HG02943 (cell line): Measurements from ENCODE around the gene CACNB4.
"Not testable (repeated sequence)": the region's sequence is repeated elsewhere in the genome, so short reads cannot be mapped to it uniquely, and the experiment has no call there.

ENCODE experiments used
- ATAC-seq: cut with Tn5 transposase; IDR thresholded peaks from one replicate; pipeline ENCODE4 v1.9.1; 2021; ENCODE audit warnings: mild to moderate bottlenecking, low read depth, moderate library complexity; ENCODE audit not compliant: unreplicated experiment

The CACNB4 gene

GRCh38 chr2:151918308-151918707 lies 180.5 kb downstream of the CACNB4 start:
- no peak for ATAC-seq

GRCh38 chr2:151916632-151917031 lies 182.2 kb downstream of the CACNB4 start:
- no peak for ATAC-seq

- ATAC-seq: not testable (repeated sequence)
These were observed 183.2 kb downstream of the CACNB4 start for GRCh38 chr2:151915629-151916025.

GRCh38 chr2:151914989-151915628 lies 183.7 kb downstream of the CACNB4 start:
- ATAC-seq: no peak

GRCh38 chr2:151908204-151908882 lies 190.5 kb downstream of the CACNB4 start:
- ATAC-seq: no peak

GRCh38 chr2:151907286-151908203 lies 191.3 kb downstream of the CACNB4 start:
- ATAC-seq: no peak

- ATAC-seq: no peak
These were observed 192.2 kb downstream of the CACNB4 start for GRCh38 chr2:151906633-151906998.

- ATAC-seq: no peak
These were observed 192.7 kb downstream of the CACNB4 start for GRCh38 chr2:151905963-151906632.

- no peak for ATAC-seq
These were observed 194.0 kb downstream of the CACNB4 start for GRCh38 chr2:151904807-151905206.

- ATAC-seq: no peak
These were observed 194.8 kb downstream of the CACNB4 start for GRCh38 chr2:151904021-151904420.

- no peak for ATAC-seq
These were observed 196.0 kb downstream of the CACNB4 start for GRCh38 chr2:151902829-151903228.

- ATAC-seq: no peak
These were observed 198.5 kb downstream of the CACNB4 start for GRCh38 chr2:151900331-151900730.

GRCh38 chr2:151899156-151899555 lies 199.7 kb downstream of the CACNB4 start:
- no peak for ATAC-seq

- ATAC-seq: no peak
These were observed 207.2 kb downstream of the CACNB4 start for GRCh38 chr2:151891566-151892194.

- no peak for ATAC-seq
These were observed 211.7 kb downstream of the CACNB4 start for GRCh38 chr2:151887164-151887563.

GRCh38 chr2:151886241-151886640 lies 212.6 kb downstream of the CACNB4 start:
- no peak for ATAC-seq

- ATAC-seq: no peak
These were observed 215.9 kb downstream of the CACNB4 start for GRCh38 chr2:151882786-151883445.

- no peak for ATAC-seq
These were observed 217.5 kb downstream of the CACNB4 start for GRCh38 chr2:151881342-151881741.

GRCh38 chr2:151880586-151880985 lies 218.3 kb downstream of the CACNB4 start:
- no peak for ATAC-seq
